HepG2 (cell line): ENCODE data around the gene SMARCA4.
"Not testable (repeated sequence)": the region's sequence is repeated elsewhere in the genome, so short reads cannot be mapped to it uniquely, and the experiment has no call there.

Experiments used
- MEF2D ChIP-seq: sonication (generic); formaldehyde crosslinking; IDR thresholded peaks from 2 replicates; pipeline ENCODE4 v1.5.1; 2020; ENCODE audit warnings: mild to moderate bottlenecking, missing genetic modification reagents
- SRF ChIP-seq: IDR thresholded peaks from 2 replicates; pipeline ENCODE4 v1.6.1; 2011; ENCODE audit warnings: mild to moderate bottlenecking, low read depth, low read length, moderate library complexity

DNA sequence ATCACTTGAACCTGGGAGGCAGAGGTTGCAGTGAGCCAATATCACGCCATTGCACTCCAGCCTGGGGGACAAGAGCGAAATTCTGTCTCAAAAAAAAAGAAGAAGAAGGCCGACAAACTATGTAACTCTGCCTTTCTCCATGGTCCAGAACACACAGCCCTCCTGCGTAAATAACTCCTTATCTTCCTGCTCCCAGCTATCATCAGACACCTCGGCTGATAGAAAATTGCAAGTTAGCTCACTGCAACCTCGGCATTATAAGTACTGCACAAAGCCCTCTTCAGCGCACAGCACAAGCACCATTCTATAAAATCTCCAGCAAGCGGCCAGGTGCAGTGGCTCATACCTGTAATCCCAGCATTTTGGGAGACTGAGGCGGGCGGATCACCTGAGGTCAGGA, 142.8 kb downstream of the SMARCA4 start:
- TF ChIP-seq SRF, MEF2D: not testable (repeated sequence)
